Measurements from ENCODE around the gene MT1X.

GRCh38 chr16:56662357-56663354 lies 19.6 kb upstream of the MT1X start:
- TF ChIP-seq CTCF (conservative IDR thresholded peaks at IDR 0.05; ENCODE audit: low read length) (no peak), EZH2phosphoT487 (IDR thresholded peaks at IDR 0.05; ENCODE audit: borderline replicate concordance, low read depth, low read length) (no peak)

All from OCI-LY7 (cell line).